Measurements from ENCODE around the gene S100A14. TPM values are rescaled to one million over a fixed set of nuclear protein-coding genes. Genes with fewer than 3 reads are reported as not detected.

The S100A14 gene
- total RNA-seq, 1 experiment from 2014 or later: 2.1 TPM

- ChIA-PET POLR2A (interaction anchor here (0.7 to 2.3 kb wide), 21 partner anchors 8 to 344 kb away, joined by 3 to 14 read pairs (median 6); partner anchors contain the start of genes JTB, S100A16, S100A4 and SLC27A3), CTCF (interaction anchor here (0.9 to 2.5 kb wide), 23 partner anchors 10 to 280 kb away, joined by 3 to 23 read pairs (median 5); partner anchors contain the start of genes NPR1, S100A14, S100A16 and S100A6)
- peaks cover 29% of the 10 kb centered on the region for H3K4me1 Mint-ChIP-seq
- peak overlapping the region; percentile 100 for H3K27ac Mint-ChIP-seq
- H3K36me3 Mint-ChIP-seq: peaks cover 26% of the 10 kb centered on the region
- TF ChIP-seq, protein P1, sequence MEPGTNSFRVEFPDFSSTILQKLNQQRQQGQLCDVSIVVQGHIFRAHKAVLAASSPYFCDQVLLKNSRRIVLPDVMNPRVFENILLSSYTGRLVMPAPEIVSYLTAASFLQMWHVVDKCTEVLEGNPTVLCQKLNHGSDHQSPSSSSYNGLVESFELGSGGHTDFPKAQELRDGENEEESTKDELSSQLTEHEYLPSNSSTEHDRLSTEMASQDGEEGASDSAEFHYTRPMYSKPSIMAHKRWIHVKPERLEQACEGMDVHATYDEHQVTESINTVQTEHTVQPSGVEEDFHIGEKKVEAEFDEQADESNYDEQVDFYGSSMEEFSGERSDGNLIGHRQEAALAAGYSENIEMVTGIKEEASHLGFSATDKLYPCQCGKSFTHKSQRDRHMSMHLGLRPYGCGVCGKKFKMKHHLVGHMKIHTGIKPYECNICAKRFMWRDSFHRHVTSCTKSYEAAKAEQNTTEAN (CRISPR knock-in tag; IDR thresholded peaks at IDR 0.05): no peak
- TF ChIP-seq E2F5 (CRISPR knock-in tag; IDR thresholded peaks at IDR 0.05) (no peak), EMX1 (CRISPR knock-in tag; IDR thresholded peaks at IDR 0.05) (0 out of 2 replicates have a peak, but pooled peaks have one; percentile 28), NR1H2 (CRISPR knock-in tag; IDR thresholded peaks at IDR 0.05) (no peak), E2F4 (CRISPR knock-in tag; IDR thresholded peaks at IDR 0.05; ENCODE audit: borderline replicate concordance, low read depth) (no peak), PRDM15 (CRISPR knock-in tag; IDR thresholded peaks at IDR 0.05) (peak; percentile 56), JAZF1 (CRISPR knock-in tag; IDR thresholded peaks at IDR 0.05) (no peak), ZNF121 (CRISPR knock-in tag; IDR thresholded peaks at IDR 0.05) (peak; percentile 94)
- ATAC-seq (peak; percentile 14), DNase-seq (ENCODE audit: low spot score) (no peak)
- H3K4me3 Mint-ChIP-seq: peak overlapping the region; percentile 86
- H3K27me3 Mint-ChIP-seq (ENCODE audit: low read depth): no peaks in the 10 kb centered on the region
- H3K9me3 Mint-ChIP-seq: no peaks in the 10 kb centered on the region; the same call in 1 of the 2 replicates
Observed at GRCh38 chr1:153633161-153633753, 17.1 kb upstream of the S100A14 start.

DNA sequence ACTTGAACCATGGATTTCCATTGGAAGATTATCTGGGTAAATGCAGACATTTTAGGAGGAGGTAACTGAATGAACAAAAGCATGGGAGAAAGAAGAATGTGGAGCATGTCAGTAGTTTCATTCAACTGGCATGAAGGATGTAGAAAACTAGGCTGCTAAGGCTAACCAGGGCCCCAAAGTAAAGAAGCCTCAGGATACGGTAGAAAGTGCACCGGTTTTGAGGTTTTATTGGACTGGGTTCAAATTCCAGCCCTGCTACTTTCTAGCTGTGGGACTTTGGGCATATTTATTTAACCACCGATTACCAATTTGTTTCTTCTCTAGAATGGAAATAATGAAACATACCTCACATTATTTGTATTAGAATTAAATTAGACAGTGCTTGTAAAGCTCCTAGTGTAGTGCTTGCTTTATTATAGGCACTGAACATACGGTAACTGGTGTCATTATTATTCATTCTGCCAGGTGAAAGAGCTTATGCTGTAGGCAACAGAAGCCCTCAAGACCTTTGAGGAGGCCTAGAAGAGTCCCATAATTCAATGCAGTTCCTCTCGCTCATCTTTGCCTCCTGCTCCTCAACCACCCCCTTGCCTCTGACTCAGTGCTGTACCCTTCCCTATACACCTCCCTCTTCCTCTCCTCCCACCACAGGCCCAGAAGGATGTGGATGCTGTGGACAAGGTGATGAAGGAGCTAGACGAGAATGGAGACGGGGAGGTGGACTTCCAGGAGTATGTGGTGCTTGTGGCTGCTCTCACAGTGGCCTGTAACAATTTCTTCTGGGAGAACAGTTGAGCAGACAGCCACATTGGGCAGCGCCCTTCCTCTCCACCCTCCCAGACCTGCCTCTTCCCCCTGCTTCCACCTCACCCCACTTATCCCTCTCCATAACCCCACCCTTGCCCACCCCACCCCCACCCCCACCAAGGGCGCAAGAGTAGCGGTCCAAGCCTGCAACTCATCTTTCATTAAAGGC lies 15.2 kb upstream of the S100A14 start:
- no peak overlapping the region for H3K27ac Mint-ChIP-seq
- no peaks in the 10 kb centered on the region for H3K27me3 Mint-ChIP-seq (ENCODE audit: low read depth)
- peaks cover 43% of the 10 kb centered on the region for H3K4me1 Mint-ChIP-seq
- ChIA-PET CTCF (interaction anchor here (0.6 to 1.4 kb wide), 2 partner anchors 63 to 299 kb away, joined by 4 to 5 read pairs; no protein-coding TSS in a partner anchor), POLR2A (interaction anchor here (0.6 kb wide), 1 partner anchor 99 kb away, joined by 3 read pairs; no protein-coding TSS in a partner anchor)
- no peak for DNase-seq (ENCODE audit: low spot score)
- TF ChIP-seq, protein P2, sequence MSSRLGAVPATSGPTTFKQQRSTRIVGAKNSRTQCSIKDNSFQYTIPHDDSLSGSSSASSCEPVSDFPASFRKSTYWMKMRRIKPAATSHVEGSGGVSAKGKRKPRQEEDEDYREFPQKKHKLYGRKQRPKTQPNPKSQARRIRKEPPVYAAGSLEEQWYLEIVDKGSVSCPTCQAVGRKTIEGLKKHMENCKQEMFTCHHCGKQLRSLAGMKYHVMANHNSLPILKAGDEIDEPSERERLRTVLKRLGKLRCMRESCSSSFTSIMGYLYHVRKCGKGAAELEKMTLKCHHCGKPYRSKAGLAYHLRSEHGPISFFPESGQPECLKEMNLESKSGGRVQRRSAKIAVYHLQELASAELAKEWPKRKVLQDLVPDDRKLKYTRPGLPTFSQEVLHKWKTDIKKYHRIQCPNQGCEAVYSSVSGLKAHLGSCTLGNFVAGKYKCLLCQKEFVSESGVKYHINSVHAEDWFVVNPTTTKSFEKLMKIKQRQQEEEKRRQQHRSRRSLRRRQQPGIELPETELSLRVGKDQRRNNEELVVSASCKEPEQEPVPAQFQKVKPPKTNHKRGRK (CRISPR knock-in tag; IDR thresholded peaks at IDR 0.05; ENCODE audit: borderline replicate concordance): no peak
- no peak for TF ChIP-seq ZNF219 (CRISPR knock-in tag; IDR thresholded peaks at IDR 0.05; ENCODE audit: borderline replicate concordance)
- TF ChIP-seq PRRX2 (CRISPR knock-in tag; IDR thresholded peaks at IDR 0.05): no peak
- TF ChIP-seq ZNF232 (CRISPR knock-in tag; IDR thresholded peaks at IDR 0.05): no peak
- no peak for TF ChIP-seq MXD4 (CRISPR knock-in tag; IDR thresholded peaks at IDR 0.05; ENCODE audit: borderline replicate concordance)
- TF ChIP-seq NFE2L1 (CRISPR knock-in tag; IDR thresholded peaks at IDR 0.05): no peak
- TF ChIP-seq ATF2 (CRISPR knock-in tag; IDR thresholded peaks at IDR 0.05; ENCODE audit: borderline replicate concordance, low read depth): no peak
- no peak for TF ChIP-seq ZNF671 (CRISPR knock-in tag; IDR thresholded peaks at IDR 0.05)
- TF ChIP-seq SP1 (CRISPR knock-in tag; conservative IDR thresholded peaks at IDR 0.05): no peak
- TF ChIP-seq CBFB (CRISPR knock-in tag; IDR thresholded peaks at IDR 0.05; ENCODE audit: low read depth): no peak
- TF ChIP-seq GTF2I (CRISPR knock-in tag; conservative IDR thresholded peaks at IDR 0.05): no peak
- no peaks in the 10 kb centered on the region; the same call in 1 of the 2 replicates for H3K9me3 Mint-ChIP-seq
- no peak for ATAC-seq
- no peak overlapping the region for H3K4me3 Mint-ChIP-seq
- H3K36me3 Mint-ChIP-seq: peaks cover 9% of the 10 kb centered on the region

All from WTC11 (cell line).